Measurements from ENCODE around the gene SELENOH.

SELENOH gene

DNA sequence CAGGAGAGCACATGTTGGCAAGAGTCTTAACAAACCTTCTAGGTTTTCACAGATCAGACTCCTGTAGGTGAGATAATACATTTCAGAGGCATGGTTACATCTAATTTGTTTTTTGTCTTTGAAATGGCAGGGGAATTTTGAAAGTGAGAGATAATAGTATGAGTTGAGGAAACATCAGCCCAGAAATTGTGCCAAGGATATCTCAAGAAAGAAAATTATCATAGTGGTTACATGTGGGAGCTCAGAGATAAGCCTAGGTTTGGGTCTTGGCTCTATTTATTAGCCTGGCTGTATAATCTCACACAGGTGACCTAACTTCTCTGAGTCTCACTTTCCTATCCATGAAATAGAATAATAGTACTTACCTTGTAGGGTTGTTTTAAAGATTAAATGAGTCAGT is 9.9 kb downstream of the SELENOH start:
- FAIRE-seq, result no peak

DNA sequence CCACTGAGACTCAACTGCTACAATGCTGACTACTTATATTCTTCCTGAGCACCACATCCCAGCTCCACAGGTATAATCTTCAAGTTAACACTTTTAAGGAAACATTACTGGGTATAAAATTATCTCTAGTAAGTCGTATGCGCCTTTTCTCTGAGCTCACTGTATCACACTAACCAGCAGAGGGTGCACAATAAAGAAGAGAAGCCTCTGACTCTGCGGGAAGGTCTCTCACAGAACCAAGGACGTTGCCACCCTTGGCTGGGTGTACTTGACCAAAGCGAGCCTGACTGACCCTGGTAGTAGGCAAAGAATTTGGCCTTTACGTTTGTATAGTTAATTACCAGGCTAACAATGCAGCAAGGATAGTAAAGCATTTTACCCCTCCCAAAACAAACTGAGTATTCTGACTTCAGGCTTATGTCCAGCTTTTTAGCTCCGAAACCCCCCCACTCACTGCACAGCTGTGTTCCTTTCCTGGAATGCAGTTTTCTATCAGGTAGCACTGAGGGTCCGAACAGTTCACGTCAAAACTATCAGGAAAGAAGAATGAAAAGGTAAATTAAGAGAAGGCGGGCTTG is 10.5 kb downstream of the SELENOH start, which contains the start of gene BTBD18:
BTBD18 (minus strand) TSS at position 144 of the 578 bp plus-strand sequence. CDS start 631 bp downstream, outside the sequence.
- FAIRE-seq, result peak; percentile 61

DNA sequence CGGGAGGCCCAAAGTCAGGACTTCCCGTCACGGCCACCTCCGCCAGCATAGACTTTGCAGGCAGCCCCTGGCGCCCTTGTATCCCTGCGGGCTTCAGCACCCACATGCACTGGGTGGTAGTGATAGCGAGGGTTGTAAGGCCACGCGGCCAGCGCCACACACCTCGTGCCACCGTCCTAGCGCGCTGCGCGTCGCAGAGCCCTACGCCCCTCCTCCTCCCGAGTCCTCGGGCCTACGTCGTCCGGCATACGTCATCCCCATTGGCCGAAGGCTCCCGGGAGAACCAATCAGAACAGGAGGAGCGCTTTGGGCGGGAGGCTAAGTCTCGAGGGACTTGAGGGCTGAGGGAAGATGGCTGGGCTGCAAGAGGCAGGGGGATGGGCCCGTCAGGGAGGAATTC is 11.7 kb downstream of the SELENOH start:
- no peak for FAIRE-seq

DNA sequence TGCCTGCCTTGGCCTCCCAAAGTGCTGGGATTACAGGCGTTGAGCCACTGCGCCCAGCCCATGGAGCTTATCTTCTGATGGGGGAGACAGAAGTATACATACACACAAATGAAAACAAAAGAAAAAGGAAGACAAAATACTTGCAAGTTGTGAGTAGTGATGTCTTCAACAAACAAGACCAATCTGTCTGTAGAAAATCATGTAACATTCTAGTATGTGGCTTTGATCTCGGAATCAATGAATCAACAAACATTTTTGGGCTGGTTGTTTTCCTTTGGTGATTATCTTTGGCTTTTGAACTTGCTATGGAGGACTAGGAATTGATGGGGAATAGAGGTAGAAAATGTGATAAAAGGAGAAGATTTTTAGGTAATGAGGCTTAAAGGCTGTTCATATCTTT is 16.9 kb downstream of the SELENOH start:
- FAIRE-seq, result no peak

DNA sequence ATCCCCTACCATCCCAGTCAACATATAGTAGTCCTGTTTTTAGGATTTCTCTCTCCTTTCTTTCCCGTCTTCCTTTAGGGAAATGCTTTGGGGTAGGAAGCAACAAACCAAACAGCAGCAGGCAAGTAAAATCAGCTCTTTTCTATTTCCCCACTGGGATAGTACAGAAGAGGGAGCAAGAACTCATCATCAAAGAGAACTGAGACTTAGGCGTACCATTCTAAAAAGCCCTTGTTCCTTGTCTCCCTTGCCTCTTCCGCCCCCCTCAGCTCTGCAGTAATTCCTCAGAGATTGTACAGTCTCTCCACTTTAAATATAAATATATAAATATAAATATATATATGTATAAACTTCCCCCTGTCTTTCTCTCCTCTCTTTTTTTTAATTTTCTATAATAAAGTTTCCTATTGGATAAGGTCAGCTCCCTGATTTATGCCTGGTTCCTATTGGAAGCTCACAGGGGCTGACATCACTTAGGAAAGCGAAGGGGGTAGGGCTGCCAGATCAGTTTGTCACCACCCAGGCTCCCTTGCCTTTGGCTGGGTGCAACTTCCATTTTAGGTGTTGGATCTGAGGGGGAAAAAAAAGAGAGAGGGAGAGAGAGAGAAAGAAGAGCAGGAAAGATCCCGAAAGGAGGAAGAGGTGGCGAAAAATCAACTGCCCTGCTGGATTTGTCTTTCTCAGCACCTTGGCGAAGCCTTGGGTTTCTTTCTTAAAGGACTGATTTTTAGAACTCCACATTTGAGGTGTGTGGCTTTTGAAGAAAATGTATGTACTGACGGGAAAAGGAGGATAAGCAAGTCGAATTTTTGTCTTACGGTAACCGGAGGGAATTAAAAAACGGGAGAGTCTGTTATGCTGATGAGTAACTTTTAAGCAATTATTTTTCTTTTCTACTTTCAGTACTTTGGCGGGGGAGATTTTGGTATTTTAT is 20.3 kb downstream of the SELENOH start, which contains the start of gene CTNND1:
CTNND1 (plus strand) TSS at position 502 of the 934 bp plus-strand sequence. CDS start 29,677 bp downstream, outside the sequence.
- FAIRE-seq, result peak; percentile 98

DNA sequence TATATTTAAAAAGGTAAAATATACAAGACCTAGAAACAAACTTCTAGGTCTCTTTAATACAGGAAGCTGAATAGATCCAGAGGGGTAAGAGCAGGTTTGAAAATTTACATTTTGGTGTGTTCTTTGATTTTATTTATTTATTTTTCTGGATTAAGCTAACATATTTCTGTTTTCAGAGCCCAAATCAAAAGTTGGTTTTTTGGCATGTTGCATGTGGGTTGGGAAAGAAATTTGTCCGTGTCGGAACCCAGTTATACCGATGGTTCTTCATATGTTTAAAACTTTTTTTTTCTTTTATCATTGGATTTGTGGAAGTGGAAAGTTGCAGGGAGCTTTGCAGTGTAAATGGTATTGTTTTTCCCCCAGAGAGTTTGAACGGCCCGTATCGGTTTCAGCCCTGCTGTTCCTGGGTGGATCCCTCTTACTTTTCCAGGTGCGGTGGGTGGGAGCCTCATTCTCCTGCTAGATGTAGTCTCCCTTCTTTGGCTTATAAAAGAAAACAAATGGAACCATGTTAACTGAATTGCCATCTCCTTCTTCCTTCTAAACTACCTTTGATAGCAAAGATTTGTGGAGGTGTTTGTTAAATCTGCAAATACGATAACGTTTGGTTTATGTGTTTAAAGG is 21.1 kb downstream of the SELENOH start:
- FAIRE-seq, result no peak

DNA sequence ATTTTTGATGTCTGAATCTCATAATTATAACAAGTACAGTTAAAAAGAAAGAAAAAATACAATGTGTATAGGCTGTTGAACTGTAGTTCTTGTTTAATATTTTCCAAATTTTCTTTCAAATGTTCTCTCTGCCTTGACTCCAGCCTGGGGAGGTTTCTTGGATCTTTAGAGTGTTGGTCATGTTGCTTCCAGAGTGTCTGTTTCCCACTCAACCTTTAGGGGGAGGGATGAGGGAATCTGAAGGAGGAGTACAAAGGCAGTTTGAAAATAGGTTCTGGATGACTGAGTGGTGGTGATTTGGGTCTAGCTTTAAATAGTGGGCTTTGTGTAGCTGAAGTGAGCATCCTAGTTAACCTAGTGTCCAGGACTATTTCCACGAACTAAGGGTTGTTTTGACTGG is 22.3 kb downstream of the SELENOH start:
- no peak for FAIRE-seq

DNA sequence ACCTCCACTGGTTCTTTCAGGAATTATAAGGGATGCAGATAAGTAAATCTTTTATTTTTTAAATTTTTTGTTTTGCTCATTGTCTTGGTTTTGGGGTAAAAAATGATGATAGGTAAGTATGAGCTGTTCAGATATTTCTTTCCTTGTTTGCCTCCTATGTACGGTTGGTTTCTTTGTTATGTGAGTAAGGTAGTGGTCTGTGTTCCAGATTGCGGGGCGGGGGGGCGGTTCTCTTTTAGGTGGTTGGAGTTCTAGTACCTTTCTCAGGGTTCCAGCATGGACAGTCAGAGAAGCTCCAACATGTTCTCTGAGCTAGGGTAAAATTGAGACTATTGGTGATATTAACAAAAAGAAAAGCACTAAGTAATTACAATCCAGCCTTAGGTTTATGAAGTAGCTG is 22.7 kb downstream of the SELENOH start:
- FAIRE-seq, result no peak

DNA sequence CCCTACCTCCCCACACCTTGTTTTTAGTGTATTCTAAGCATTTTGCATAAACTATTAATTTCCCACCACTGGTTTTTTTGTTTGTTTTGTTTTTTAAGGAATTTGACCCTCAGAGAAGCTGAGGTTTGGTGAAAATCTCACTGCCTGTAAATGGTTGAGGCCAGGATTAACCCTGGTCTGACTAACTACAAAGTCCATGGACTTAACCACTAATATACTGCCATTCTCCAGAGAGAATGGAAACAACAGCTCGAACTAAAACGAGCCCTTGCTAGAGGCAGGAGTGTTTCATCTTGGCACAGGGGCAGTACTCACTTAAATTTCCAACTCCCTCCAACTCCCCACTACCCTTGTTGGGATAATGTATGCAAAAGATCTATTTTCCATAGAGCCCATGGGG is 23.3 kb downstream of the SELENOH start:
- no peak for FAIRE-seq

DNA sequence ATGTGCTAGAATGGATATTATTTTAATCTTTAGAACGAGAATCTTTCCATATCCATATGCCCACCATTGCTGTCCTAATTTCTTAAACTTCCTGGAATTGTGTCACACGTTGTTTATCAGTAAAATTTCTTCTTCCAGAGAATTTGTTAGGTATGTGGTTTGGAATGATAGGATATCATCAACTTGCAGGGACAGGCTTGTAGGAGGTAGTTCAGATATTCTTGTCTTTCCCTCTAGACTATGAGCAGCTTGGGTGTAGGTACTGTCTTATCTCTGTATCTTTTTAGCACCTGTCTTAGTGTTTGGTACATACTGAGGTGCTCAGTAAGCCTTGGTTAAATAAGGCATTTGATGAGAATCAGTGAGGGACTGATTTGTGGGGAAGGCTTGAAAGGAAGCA is 23.7 kb downstream of the SELENOH start:
- FAIRE-seq, result no peak

DNA sequence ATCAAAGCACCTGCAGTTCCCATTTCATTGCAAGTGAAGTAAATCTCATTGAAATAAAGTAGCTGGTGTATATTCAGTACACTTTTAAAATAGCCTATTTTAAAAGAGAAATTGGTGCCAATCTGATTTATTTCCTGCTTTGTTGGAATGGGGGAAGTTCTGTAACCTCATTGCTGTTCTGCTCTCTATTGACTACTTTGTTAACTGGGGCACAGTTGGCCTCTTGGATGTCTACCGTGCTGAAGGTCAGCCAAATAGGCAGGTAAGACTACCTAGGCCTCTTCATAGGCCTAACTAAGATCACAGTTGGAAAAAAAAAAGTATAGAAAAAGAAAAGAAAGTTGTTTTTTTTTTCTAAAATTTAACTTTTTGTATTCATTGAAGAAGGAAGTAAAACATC is 29.5 kb downstream of the SELENOH start:
- no peak for FAIRE-seq

DNA sequence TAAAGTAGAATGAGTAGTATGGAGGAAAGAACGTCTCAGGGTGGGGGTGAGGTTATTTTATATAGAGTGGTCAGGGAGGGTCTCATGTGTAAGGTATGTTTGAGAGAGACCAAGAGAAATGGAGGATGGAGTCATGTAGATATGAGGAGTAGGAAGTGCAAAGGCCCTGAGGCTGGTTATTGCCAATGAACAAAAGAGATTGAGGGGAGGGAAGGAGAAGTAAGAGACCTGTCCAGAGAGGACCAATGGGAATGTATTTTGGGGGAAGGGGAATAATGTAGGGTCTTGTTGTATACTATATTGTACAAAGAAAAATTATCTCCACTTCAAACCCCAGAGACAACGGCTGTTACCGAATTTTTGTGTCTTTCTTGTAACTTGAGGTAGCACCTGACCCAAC is 30.1 kb downstream of the SELENOH start:
- no peak for FAIRE-seq

DNA sequence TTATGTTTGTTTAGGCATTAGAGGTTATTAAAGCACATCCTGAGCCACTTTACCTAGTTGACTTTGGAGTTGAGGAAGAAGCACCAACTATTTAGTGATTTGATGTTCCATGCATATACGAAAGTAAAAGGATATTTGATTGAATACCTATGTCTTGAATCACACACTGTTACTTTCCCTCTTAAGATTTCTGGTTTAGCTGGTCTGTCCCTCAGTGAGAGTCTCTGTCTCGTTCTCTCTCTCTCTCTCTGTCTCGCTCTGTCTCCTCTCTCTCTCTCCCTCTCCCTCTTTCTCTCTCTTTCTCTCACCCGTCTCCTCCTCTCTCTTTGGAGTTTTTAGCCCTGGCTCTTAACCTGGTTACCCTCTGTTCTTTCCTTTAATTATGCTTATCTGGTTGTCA is 31.3 kb downstream of the SELENOH start:
- FAIRE-seq, result no peak

DNA sequence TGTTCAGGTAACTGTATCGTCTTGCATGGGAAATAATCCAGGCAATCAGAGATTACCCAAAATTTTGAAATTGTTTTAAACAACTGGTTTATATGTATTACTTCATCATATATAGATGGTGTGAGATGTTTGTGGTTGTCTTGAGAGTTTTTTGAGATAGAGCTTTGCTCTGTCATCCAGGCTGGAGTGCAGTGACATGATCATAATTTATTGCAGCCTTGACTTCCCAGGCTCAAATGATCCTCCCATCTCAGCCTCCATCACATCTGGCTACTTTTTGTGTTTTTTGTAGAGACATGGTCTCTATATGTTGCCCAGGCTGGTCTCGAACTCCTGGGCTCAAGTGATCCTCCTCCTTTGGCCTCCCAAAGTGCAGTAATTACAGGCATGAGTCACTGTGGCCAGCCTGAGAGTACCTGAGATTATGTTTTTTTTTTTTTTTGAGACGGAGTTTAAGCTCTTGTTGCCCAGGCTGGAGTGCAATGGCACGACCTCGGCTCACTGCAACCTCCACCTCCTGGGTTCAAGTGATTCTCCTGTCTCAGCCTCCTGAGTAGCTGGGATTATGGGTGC is 31.8 kb downstream of the SELENOH start:
- no peak for FAIRE-seq

DNA sequence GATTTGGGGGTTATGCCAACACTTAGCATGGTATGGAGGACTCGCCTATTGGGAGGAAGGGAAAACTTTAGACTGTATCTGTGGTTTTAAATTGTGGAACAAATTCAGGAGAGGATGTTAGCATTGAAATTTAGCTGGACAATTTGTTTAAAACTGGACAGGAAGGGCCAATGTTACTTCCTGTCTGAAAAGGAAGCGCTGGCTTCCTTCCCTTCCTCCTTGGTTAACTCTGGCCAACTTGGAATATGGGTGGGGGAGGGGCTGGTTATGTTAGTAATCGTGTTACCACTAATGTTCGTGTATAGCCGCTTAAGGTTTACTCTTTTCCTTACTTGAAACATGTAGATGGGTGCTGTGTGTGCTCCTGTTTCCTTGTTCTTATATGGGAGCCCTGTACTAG is 34.2 kb downstream of the SELENOH start:
- FAIRE-seq, result no peak

DNA sequence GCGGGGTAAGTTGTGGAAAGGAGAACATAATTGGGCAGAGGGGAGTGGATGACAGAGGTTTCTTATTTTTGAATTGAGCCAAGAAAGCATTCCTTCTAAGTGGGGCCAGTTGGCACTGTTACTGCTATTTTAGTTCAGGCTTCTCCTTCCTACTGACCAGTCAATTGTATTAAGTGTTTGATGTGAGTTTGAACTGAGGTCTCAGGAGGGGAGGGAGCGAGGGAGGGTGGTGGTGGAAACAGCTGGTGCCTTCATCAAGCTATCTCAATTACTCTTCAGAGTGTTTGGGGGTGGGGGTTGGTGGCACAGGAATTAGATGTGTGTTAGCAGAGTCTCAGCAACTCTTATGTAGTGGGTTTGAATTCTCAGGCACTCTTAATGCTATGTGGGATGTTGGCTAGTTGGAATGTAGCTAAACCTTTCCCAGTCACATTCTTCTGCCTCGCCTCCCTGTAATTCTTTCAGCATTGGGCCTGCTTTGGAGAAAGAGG is 34.8 kb downstream of the SELENOH start:
- FAIRE-seq, result no peak

DNA sequence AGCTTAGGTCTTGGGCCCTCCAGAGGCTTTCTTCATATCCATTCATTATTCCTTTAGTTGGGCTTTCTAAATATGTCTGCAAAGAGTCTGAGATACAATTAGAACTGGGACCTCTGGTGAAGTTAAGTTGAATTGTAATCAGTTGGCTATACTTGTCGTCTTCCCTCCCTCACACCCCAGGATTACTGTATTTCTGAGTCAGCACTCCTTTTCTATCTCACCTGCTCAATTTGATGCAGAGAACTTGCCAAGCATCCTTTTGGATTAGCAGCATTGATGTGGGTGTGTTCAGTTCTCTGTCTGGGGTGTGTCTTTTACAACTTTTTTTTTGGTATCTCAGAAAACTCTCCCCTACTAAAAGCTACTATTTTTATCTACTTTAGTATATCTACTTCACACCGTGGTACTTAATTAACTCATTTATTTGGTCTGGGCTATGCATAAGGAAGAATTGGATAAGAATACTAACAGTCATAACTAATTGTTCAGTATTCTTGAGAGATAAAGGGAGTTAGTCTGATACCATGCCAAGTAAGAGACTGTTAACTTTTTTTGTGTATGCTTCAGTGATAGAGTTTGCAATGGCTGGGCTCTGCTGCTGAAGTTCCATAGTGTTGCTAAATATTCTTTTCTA is 35.4 kb downstream of the SELENOH start:
- no peak for FAIRE-seq

DNA sequence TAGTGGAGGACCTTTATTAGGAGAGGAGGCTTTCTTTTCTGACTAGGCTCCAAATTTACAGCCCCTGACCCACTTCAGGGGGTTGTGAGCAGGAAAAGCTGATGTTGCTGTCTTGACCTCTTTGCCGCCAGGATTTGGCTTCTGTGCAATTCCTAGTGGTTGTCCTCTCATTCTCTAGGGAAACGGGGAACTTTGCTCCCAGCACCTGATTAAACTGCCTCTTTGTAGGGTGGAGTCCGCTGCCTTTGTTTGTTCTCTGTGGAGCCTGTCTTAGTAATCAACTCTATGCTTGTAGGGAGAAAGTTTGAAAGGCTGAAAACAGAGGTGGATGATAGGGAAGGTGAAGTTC is 36.7 kb downstream of the SELENOH start:
- no peak for FAIRE-seq

DNA sequence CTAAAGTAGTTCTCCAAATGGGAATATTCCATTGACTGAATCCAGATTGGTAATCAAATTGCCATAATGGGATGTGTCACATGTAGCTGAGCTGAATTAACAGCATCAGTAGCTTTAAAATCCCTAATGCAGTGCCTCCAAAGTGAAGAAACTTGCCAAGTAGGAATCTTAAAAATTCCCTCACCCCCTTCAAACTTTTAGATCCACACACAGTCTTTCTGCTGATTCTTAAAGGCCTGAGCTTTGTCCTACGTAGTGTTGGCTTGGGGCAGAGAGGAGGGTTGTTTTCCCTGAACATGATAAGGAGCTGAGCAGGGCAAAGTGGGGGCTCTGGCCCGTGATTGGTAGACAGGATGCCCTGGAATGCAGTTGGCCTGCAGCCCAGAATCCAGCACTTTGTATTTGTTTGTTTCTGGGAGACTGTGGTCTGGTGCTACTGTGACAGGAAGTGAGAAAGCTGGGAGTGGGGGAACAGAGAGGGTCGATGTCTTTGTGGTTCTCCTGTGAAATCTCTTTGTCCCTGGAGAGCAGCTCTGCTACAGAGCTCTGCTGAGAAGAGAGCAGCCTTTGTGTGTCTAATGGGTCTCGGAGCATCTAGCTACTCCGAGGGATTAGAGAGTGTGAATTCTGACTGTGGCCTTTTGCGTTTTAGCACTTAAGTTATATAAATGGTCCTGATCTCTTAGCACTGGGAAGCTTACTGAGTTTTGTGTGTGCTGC is 37.2 kb downstream of the SELENOH start:
- no peak for FAIRE-seq

DNA sequence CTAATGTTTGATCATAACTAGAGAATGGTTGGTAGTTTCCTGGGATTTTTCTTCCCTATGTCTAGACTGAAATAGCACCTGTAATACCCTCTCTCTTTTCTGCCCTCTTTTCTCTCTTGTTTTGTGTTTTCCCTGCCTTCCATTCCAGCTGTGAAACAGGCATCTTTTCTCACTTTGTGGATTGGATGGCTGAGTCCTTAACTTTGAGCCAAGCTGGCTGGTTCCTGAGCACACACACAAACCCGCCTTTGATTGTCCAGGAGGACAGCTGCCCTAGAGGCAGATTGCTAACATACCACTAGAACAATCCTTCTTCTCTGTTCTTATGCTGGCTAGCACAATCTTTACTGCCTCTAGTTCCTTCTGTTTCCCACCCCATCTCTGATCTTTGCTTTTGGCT is 38.0 kb downstream of the SELENOH start:
- no peak for FAIRE-seq

DNA sequence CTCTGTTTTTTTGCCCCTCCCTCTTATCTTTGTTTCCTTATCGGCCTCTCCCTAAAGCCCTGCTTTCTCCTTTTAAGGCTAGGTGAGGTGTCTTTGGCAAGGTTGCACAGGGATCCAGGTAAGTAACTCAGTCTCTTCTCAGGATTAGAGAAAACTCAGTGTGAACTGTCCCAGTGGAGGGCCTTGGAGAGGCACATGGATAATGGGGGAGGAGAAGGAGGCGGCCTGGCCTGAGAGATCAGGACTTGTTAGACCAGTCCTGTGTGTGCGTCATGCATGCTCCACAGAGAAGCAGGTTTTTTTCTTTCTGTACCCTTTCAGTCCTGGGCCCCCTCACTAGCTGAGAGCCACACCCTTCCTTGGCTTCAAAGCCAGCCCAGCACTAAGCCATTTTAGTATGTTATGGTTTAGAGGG is 40.2 kb downstream of the SELENOH start:
- FAIRE-seq, result no peak

DNA sequence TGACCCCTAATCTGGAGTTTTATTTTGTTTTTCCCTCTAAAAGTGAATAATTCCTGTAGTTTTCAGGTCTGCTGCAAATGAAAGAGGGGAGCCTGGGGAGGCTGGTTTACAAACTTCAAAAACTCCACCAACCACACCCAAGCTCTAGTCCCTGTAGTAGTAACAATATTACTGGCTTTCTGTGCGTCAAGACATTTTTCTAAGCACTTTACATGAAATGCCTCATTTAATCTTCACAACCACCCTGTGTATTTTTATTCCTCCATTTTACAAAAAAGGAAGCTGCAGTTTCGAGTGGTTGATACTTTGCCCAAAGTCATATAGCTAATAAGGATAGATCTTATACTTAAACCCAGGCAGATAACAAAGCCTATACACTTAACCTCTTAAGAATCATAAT is 43.8 kb downstream of the SELENOH start:
- FAIRE-seq, result no peak
